CD4-positive, alpha-beta memory T cell (primary cell): Measurements from ENCODE around the gene FUT2. TPM values are rescaled to one million over a fixed set of nuclear protein-coding genes. Genes with fewer than 3 reads are reported as not detected.

Experiments
- CTCF ChIA-PET: fragments of 350-600 bp; sonication (Branson Sonifier 250); formaldehyde crosslinking; loops from one replicate; lab custom pipeline; 2021; ENCODE audit warnings: inconsistent platforms; ENCODE audit not compliant: partially characterized antibody; lab: Charles Lee
- POLR2A ChIA-PET: fragments of 350-600 bp; sonication (Branson Sonifier 250); formaldehyde crosslinking; loops from one replicate; lab custom pipeline; 2021; ENCODE audit not compliant: partially characterized antibody; lab: Charles Lee
- DNase-seq, 5 donors: peaks; one replicate each; pipeline versions ENCODE4 v3.0.0 to v3.0.0-alpha.2; 2020 to 2022; ENCODE audit warnings: mixed read lengths in 1 of 5
- H3K27ac ChIP-seq: one replicate; pipeline ENCODE4 v1.7.0; 2013; ENCODE audit warnings: low read depth, low read length
- H3K27me3 ChIP-seq: 2 replicates; pipeline ENCODE4 v1.7.0; 2013; ENCODE audit warnings: mild to moderate bottlenecking, low read length, moderate library complexity; ENCODE audit not compliant: insufficient read depth
- H3K36me3 ChIP-seq: 2 replicates; pipeline ENCODE4 v1.7.0; 2013; ENCODE audit warnings: mild to moderate bottlenecking, low read length, moderate library complexity; ENCODE audit not compliant: insufficient read depth
- H3K4me1 ChIP-seq: 2 replicates; pipeline ENCODE4 v1.7.0; 2013; ENCODE audit warnings: mild to moderate bottlenecking, low read length, moderate library complexity; ENCODE audit not compliant: insufficient read depth
- H3K4me3 ChIP-seq, 2 donors: one replicate each; pipeline ENCODE4 v1.7.0; 2013; ENCODE audit warnings: low read length in 2 of 2, mild to moderate bottlenecking in 1 of 2
- H3K9me3 ChIP-seq, 2 donors: one replicate each; pipeline ENCODE4 v1.7.0; 2013; ENCODE audit warnings: low read length in 2 of 2, control low read depth in 1 of 2; ENCODE audit not compliant: control insufficient read depth in 1 of 2
- H3K27ac Mint-ChIP-seq, 7 donors: one replicate each; pipeline ENCODE4 v1.8.0; 2020 to 2021; ENCODE audit warnings: mixed read lengths in 7 of 7, mild to moderate bottlenecking in 6 of 7, inconsistent platforms in 3 of 7, moderate library complexity in 3 of 7
- H3K27me3 Mint-ChIP-seq, 2 donors: one replicate each; pipeline ENCODE4 v1.8.0; 2020 to 2021; ENCODE audit warnings: mixed read lengths in 2 of 2
- H3K36me3 Mint-ChIP-seq, 2 donors: one replicate each; pipeline ENCODE4 v1.8.0; 2020 to 2021; ENCODE audit warnings: mixed read lengths in 2 of 2, inconsistent platforms in 1 of 2, mild to moderate bottlenecking in 1 of 2
- H3K4me1 Mint-ChIP-seq, 4 donors: one replicate each; pipeline ENCODE4 v1.8.0; 2020 to 2021; ENCODE audit warnings: mixed read lengths in 4 of 4, mild to moderate bottlenecking in 1 of 4
- H3K4me3 Mint-ChIP-seq, 8 donors: one replicate each; pipeline ENCODE4 v1.8.0; 2020 to 2021; ENCODE audit warnings: mixed read lengths in 8 of 8, mild to moderate bottlenecking in 7 of 8, moderate library complexity in 6 of 8, inconsistent platforms in 3 of 8
- H3K9me3 Mint-ChIP-seq, 8 donors: one replicate each; pipeline ENCODE4 v1.8.0; 2020 to 2021; ENCODE audit warnings: mixed read lengths in 8 of 8, mild to moderate bottlenecking in 5 of 8, inconsistent platforms in 3 of 8, moderate library complexity in 1 of 8
- intact Hi-C: fragments of 100-400 bp; cut with micrococcal nuclease; formaldehyde crosslinking; loops from one replicate; pipeline ENCODE4 v1.15.1; 2023
- polyA plus RNA-seq, 2 donors: library from polyadenylated mRNA; unstranded; fragments of 300-500 nt; fragmentation: Illumina TruSeq; gene quantifications; one replicate each; pipeline ENCODE4 v1.2.3, GENCODE V29; 2021
- total RNA-seq, 2 experiments: library from RNA; stranded (reverse); gene quantifications; one replicate each; pipeline ENCODE4 v1.2.3, GENCODE V29; 2021

The FUT2 gene
- total and polyA plus RNA-seq, 4 experiments from 2014 or later: 0.11 to 0.59 TPM; not detected in 2

DNA sequence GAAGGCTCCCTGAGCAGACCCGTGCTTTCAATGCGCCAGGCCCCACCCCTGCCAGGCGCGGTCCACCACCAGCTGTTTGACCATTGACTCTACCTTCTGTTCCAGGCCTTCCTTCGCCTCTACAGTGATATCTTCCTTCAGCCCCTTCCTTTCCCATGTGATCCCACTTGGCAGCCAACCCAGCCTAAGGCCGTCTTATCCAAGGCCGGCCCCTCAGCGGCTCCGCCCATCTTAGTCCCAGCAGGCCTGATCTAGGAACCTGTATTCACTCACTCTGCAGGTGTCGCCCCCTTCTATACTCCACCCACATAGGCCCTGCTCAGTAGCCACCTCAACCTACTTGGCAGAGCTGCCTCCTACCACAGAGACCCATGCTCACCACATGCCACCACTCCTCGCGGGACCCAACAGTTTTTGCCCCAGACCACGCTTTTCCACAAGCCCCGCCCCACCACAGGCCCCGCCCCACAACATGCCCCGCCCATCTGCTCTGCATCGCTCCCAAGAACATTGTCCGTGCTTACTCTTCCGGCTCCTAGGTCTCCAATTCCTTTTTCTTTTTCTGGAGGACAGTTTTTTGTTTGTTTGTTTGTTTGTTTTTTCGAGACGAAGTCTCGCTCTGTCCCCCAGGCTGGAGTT lies 41.7 kb downstream of the FUT2 start:
- intact Hi-C loops: no loop called here
- ChIA-PET POLR2A (interaction anchor here (0.6 to 2.7 kb wide), 5 partner anchors 17 to 135 kb away, joined by 3 to 21 read pairs (median 11); partner anchors contain the start of genes CA11 and PPP1R15A), CTCF (interaction anchor here (1.9 to 2.7 kb wide), 3 partner anchors 10 to 63 kb away, joined by 12 read pairs; no protein-coding TSS in a partner anchor)
- Histone ChIP-seq H3K4me3 (no peak overlapping the region), H3K27me3 (no peaks in the 10 kb centered on the region), H3K4me1 (peaks cover 29% of the 10 kb centered on the region), H3K27ac (no peak overlapping the region), H3K9me3 (no peaks in the 10 kb centered on the region), H3K36me3 (no peaks in the 10 kb centered on the region)
- H3K27me3 Mint-ChIP-seq: no peaks in the 10 kb centered on the region
- peak overlapping the region in 4 of 7 donors; percentile 14 to 59 (median 50) for H3K27ac Mint-ChIP-seq
- H3K4me1 Mint-ChIP-seq: peaks cover 3 to 28% (median 14%) of the 10 kb centered on the region in 4 donors
- H3K9me3 Mint-ChIP-seq: no peaks in the 10 kb centered on the region
- DNase-seq: no peak
- H3K36me3 Mint-ChIP-seq: no peaks in the 10 kb centered on the region
- H3K4me3 Mint-ChIP-seq: peak overlapping the region in 5 of 8 donors; percentile 21 to 65 (median 43)

GRCh38 chr19:48738557-48739403 lies 43.0 kb downstream of the FUT2 start:
- Mint-ChIP-seq H3K4me1 (peaks cover 3 to 28% (median 16%) of the 10 kb centered on the region in 4 donors), H3K36me3 (no peaks in the 10 kb centered on the region), H3K4me3 (peak overlapping the region; percentile 31 to 72 (median 62)), H3K27me3 (no peaks in the 10 kb centered on the region), H3K27ac (peak overlapping the region in 6 of 7 donors; percentile 27 to 92 (median 72)), H3K9me3 (no peaks in the 10 kb centered on the region)
- Histone ChIP-seq H3K9me3 (no peaks in the 10 kb centered on the region), H3K4me1 (peaks cover 29% of the 10 kb centered on the region), H3K27ac (no peak overlapping the region), H3K27me3 (no peaks in the 10 kb centered on the region), H3K36me3 (no peaks in the 10 kb centered on the region), H3K4me3 (peak overlapping the region in 1 of 2 donors; percentile 24)
- ChIA-PET CTCF (interaction anchor here (0.7 to 2.7 kb wide), 11 partner anchors 10 to 254 kb away, joined by 3 to 12 read pairs (median 4); partner anchors contain the start of genes CA11, FGF21 and GYS1), POLR2A (interaction anchor here (0.7 to 2.7 kb wide), 13 partner anchors 9 to 254 kb away, joined by 3 to 37 read pairs (median 8); partner anchors contain the start of genes CA11, DBP, GYS1 and RPL18)
- peak; percentile 85 to 91 (median 86) for DNase-seq
- intact Hi-C loops: loop anchor here (1.0 to 2.0 kb wide), 4 partner anchors 24 to 102 kb away; partner anchors contain the start of genes CA11 and DBP

DNA sequence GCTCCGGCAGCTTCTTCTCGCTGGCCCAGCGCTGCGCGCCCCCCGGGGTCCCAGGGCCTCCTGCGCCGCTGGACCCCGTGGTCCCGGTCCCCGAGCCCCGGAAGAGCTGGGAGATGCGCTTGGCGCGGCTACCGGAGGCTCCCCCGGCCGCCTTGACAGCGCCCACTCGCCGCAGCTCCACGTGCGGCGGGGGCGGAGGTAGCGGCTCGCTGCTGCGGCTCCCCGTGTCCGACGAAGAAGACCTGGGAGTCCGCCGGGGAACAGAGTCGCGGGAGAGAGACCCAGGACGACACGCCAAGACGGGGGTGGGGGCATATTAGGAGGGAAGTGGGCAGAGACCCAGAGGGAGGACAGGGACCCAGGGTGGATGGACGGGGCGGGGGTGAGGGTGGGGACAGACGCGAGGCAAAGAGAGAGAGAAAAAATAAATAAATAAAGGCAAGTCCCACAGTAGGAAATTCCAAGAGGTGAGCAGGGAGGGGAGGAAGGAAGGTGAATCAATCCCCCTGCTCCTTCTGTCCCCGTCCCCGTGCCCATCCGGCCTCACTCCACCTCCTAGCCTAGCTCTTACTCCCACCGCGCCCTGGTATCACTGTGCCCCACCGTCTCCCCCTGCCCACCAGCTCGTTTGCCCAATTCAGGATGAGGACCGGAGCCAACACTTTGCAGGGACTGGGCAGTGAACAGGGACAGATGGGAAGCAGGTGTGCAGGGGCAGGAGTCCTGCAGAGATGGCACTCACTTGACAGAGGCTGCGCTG lies 43.8 kb downstream of the FUT2 start:
- DNase-seq: peak in 1 of 5 donors; percentile 34
- H3K4me3 Mint-ChIP-seq: peak overlapping the region in 5 of 8 donors; percentile 24 to 64 (median 44)
- H3K4me1 ChIP-seq: peaks cover 29% of the 10 kb centered on the region
- peak overlapping the region in 1 of 2 donors; percentile 24 for H3K4me3 ChIP-seq
- H3K27me3 Mint-ChIP-seq: no peaks in the 10 kb centered on the region
- no peaks in the 10 kb centered on the region for H3K36me3 Mint-ChIP-seq
- POLR2A ChIA-PET: interaction anchor here (0.6 to 2.7 kb wide), 13 partner anchors 8 to 253 kb away, joined by 3 to 37 read pairs (median 8); partner anchors contain the start of genes CA11, DBP, FUT1 and GYS1
- H3K9me3 ChIP-seq: no peaks in the 10 kb centered on the region
- no peaks in the 10 kb centered on the region for H3K9me3 Mint-ChIP-seq
- H3K27ac ChIP-seq: no peak overlapping the region
- peaks cover 3 to 28% (median 16%) of the 10 kb centered on the region in 4 donors for H3K4me1 Mint-ChIP-seq
- no peaks in the 10 kb centered on the region for H3K27me3 ChIP-seq
- intact Hi-C loops: loop anchor here (2.0 kb wide), 2 partner anchors 65 to 103 kb away; partner anchors contain the start of gene DBP
- H3K27ac Mint-ChIP-seq: peak overlapping the region in 3 of 7 donors; percentile 10 to 42 (median 12)
- no peaks in the 10 kb centered on the region for H3K36me3 ChIP-seq
- CTCF ChIA-PET: interaction anchor here (0.7 to 2.7 kb wide), 11 partner anchors 9 to 253 kb away, joined by 3 to 12 read pairs (median 4); partner anchors contain the start of genes CA11, FGF21 and GYS1

GRCh38 chr19:48740164-48740972 lies 44.6 kb downstream of the FUT2 start, which contains the start of gene RASIP1:
Gene RASIP1, minus strand, starts transcription at chr19:48740610. Its CDS starts 328 bp downstream, at chr19:48740282.
- Mint-ChIP-seq H3K4me1 (peaks cover 5 to 28% (median 16%) of the 10 kb centered on the region in 4 donors), H3K36me3 (no peaks in the 10 kb centered on the region), H3K27ac (peak within 1 kb of the TSS in 4 of 7 donors; percentile 42 to 81 (median 52)), H3K4me3 (peak within 1 kb of the TSS in 6 of 8 donors; percentile 24 to 64 (median 38)), H3K9me3 (no peaks in the 10 kb centered on the region), H3K27me3 (no peaks in the 10 kb centered on the region)
- CTCF ChIA-PET: interaction anchor here (1.3 to 2.7 kb wide), 3 partner anchors 13 to 16 kb away, joined by 3 to 12 read pairs (median 12); partner anchors contain the start of gene FGF21
- H3K4me3 ChIP-seq: peak within 1 kb of the TSS in 1 of 2 donors; percentile 24
- intact Hi-C loops: no loop called here
- POLR2A ChIA-PET: interaction anchor here (2.1 to 2.7 kb wide), 5 partner anchors 10 to 103 kb away, joined by 5 to 37 read pairs (median 13); partner anchors contain the start of gene DBP
- peaks cover 29% of the 10 kb centered on the region for H3K4me1 ChIP-seq
- no peak within 1 kb of the TSS for H3K27ac ChIP-seq
- H3K9me3 ChIP-seq: no peaks in the 10 kb centered on the region
- H3K36me3 ChIP-seq: no peaks in the 10 kb centered on the region
- H3K27me3 ChIP-seq: no peaks in the 10 kb centered on the region
- peak in 1 of 5 donors; percentile 35 for DNase-seq

DNA sequence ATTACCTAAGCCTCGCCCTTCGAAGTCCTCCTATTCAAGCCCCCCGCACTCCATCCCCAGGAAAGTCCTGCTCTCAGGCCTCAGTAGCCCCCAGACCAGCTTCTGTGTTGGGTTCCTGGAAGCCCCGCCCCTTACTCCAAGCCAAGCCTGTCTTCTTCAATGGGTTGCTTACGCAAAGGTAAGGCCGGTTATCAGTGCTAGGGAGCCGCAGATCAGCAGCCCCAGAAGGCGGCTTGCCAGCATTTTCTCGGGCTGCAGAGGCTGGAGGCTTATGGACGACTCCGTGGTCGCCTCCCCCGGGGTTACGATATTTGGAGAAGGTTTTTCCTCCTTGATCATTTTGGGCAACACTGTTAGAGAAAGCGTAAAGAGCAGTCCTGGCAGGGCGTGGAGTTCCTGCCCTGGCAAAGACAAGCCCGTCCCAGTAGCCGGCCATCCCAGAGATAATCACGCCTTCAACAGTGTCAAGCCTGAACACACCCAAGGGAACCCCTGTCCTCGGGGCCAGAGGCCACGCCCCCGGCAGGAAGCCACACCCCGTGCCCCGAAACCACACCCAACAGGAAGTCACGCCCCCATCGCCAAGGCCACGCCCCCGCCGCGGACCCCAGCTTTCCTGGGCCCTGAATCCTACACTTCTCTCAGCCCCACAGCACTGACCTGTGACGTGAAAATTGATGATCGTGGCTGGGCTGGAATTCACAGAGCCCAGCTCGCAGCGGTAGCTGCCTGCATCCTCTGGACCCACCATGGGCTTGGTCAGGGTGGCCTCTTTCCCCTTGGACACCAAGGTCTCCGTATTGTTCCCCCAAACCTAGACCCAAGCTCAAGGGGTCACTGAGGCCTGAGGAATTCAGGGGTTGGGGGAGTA lies 45.6 kb downstream of the FUT2 start:
- peak in 1 of 5 donors; percentile 35 for DNase-seq
- ChIA-PET POLR2A (no interaction called here), CTCF (no interaction called here)
- H3K9me3 Mint-ChIP-seq: no peaks in the 10 kb centered on the region
- Histone ChIP-seq H3K4me3 (no peak overlapping the region), H3K27ac (no peak overlapping the region), H3K36me3 (no peaks in the 10 kb centered on the region), H3K27me3 (peaks cover 2% of the 10 kb centered on the region), H3K4me1 (peaks cover 29% of the 10 kb centered on the region), H3K9me3 (no peaks in the 10 kb centered on the region)
- peak overlapping the region in 3 of 7 donors; percentile 42 to 81 (median 62) for H3K27ac Mint-ChIP-seq
- H3K27me3 Mint-ChIP-seq: peaks cover 0 to 4% of the 10 kb centered on the region in 2 donors
- intact Hi-C loops: no loop called here
- H3K36me3 Mint-ChIP-seq: no peaks in the 10 kb centered on the region
- H3K4me3 Mint-ChIP-seq: peak overlapping the region in 6 of 8 donors; percentile 9 to 59 (median 26)
- H3K4me1 Mint-ChIP-seq: peaks cover 8 to 32% (median 20%) of the 10 kb centered on the region in 4 donors
